ENCODE measurements around the gene MSI2. TPM values are rescaled to one million over a fixed set of nuclear protein-coding genes. Genes with fewer than 3 reads are reported as not detected.

The MSI2 gene
- total RNA-seq, 1 donor from 2014 or later, result 67.9 TPM

DNA sequence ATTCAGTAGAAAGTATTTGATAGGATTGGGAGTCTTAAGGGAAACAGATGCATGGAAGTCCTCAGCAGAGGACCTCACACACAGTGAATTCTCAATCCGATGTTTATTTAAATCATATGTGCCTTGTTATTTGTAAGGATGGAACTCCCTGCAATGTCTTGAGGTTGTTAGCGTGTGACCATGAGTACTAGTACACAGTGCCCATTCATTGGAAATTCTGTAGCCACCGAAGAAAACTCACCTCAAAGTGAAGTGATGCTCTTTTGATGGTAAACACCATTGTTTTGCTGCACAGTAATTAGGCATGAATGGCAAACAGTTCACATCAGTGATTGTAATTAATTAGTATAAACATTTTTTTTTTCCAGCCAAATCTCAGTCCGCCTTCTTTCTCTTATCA is 173.6 kb downstream of the MSI2 start:
- Histone ChIP-seq H3K9me3 (ENCODE audit: insufficient read depth, low read depth, low read length) (no peaks in the 10 kb centered on the region), H3K36me3 (ENCODE audit: insufficient read depth, low read length) (no peaks in the 10 kb centered on the region), H3K27ac (ENCODE audit: low read depth, low read length) (no peak overlapping the region), H3K79me2 (ENCODE audit: insufficient read depth, low read length) (peaks cover 16% of the 10 kb centered on the region), H4K20me1 (ENCODE audit: insufficient read depth, low read length) (peaks cover 14% of the 10 kb centered on the region), H2AFZ (ENCODE audit: low read depth, low read length) (no peak overlapping the region), H3K4me2 (ENCODE audit: low read length) (no peak overlapping the region), H3K9ac (ENCODE audit: low read length) (no peak overlapping the region), H3K27me3 (ENCODE audit: insufficient read depth, low read length) (no peaks in the 10 kb centered on the region), H3K4me3 (ENCODE audit: insufficient read depth, low read depth, low read length) (no peak overlapping the region), H3K4me1 (ENCODE audit: insufficient read depth, low read length) (peaks cover 6% of the 10 kb centered on the region)
- no peak overlapping the region for H3K27ac Mint-ChIP-seq (ENCODE audit: unreplicated experiment)
- H3K9me3 Mint-ChIP-seq (ENCODE audit: unreplicated experiment), result no peaks in the 10 kb centered on the region
- DNase-seq (ENCODE audit: low read depth), result no peak
- TF ChIP-seq, protein P1, sequence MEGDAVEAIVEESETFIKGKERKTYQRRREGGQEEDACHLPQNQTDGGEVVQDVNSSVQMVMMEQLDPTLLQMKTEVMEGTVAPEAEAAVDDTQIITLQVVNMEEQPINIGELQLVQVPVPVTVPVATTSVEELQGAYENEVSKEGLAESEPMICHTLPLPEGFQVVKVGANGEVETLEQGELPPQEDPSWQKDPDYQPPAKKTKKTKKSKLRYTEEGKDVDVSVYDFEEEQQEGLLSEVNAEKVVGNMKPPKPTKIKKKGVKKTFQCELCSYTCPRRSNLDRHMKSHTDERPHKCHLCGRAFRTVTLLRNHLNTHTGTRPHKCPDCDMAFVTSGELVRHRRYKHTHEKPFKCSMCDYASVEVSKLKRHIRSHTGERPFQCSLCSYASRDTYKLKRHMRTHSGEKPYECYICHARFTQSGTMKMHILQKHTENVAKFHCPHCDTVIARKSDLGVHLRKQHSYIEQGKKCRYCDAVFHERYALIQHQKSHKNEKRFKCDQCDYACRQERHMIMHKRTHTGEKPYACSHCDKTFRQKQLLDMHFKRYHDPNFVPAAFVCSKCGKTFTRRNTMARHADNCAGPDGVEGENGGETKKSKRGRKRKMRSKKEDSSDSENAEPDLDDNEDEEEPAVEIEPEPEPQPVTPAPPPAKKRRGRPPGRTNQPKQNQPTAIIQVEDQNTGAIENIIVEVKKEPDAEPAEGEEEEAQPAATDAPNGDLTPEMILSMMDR (IDR thresholded peaks at IDR 0.05; ENCODE audit: insufficient read depth, low read depth, low read length), result no peak
- no peak for TF ChIP-seq EZH2 (IDR thresholded peaks at IDR 0.05; ENCODE audit: insufficient read depth, low read length)
- FAIRE-seq, result no peak
- H3K36me3 Mint-ChIP-seq (ENCODE audit: low read depth, unreplicated experiment), result peaks cover 9% of the 10 kb centered on the region
- H3K27me3 Mint-ChIP-seq (ENCODE audit: low read depth, unreplicated experiment), result no peaks in the 10 kb centered on the region
- peaks cover 17% of the 10 kb centered on the region for H3K4me1 Mint-ChIP-seq (ENCODE audit: low read depth, unreplicated experiment)
- no peak overlapping the region for H3K4me3 Mint-ChIP-seq (ENCODE audit: unreplicated experiment)

DNA sequence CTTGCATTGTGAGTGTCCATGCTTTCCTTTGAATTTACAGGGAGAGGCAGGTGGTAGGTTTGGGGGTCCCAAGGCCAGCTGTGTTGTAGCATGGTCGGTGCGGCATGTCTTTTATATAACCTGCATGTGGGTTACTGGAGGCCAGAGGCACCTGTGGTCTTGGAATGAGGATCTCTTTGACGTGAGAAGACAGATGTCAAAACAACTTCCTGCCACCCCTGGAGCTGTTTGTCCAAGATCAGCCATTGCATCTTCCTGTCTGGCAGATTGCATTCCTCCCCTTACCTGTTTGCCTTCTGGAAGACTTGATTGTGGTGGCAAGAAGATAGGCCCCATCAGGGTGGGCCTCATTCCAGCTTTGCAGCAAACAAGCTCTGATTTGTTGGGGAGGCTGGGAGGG is 175.1 kb downstream of the MSI2 start:
- H3K9ac ChIP-seq (ENCODE audit: low read length), result no peak overlapping the region
- no peaks in the 10 kb centered on the region for H3K27me3 ChIP-seq (ENCODE audit: insufficient read depth, low read length)
- H3K4me1 Mint-ChIP-seq (ENCODE audit: low read depth, unreplicated experiment), result peaks cover 11% of the 10 kb centered on the region
- H3K36me3 Mint-ChIP-seq (ENCODE audit: low read depth, unreplicated experiment), result peaks cover 13% of the 10 kb centered on the region
- no peak overlapping the region for H3K27ac Mint-ChIP-seq (ENCODE audit: unreplicated experiment)
- no peaks in the 10 kb centered on the region for H3K9me3 Mint-ChIP-seq (ENCODE audit: unreplicated experiment)
- DNase-seq (ENCODE audit: low read depth) (no peak), FAIRE-seq (no peak)
- no peak overlapping the region for H3K27ac ChIP-seq (ENCODE audit: low read depth, low read length)
- H4K20me1 ChIP-seq (ENCODE audit: insufficient read depth, low read length), result peaks cover 14% of the 10 kb centered on the region
- H3K27me3 Mint-ChIP-seq (ENCODE audit: low read depth, unreplicated experiment), result no peaks in the 10 kb centered on the region
- H3K4me2 ChIP-seq (ENCODE audit: low read length), result no peak overlapping the region
- no peaks in the 10 kb centered on the region for H3K4me1 ChIP-seq (ENCODE audit: insufficient read depth, low read length)
- no peak overlapping the region for H3K4me3 Mint-ChIP-seq (ENCODE audit: unreplicated experiment)
- H3K36me3 ChIP-seq (ENCODE audit: insufficient read depth, low read length), result no peaks in the 10 kb centered on the region
- TF ChIP-seq EZH2 (IDR thresholded peaks at IDR 0.05; ENCODE audit: insufficient read depth, low read length), result no peak
- TF ChIP-seq, protein P1 (IDR thresholded peaks at IDR 0.05; ENCODE audit: insufficient read depth, low read depth, low read length), result no peak
- peaks cover 13% of the 10 kb centered on the region for H3K79me2 ChIP-seq (ENCODE audit: insufficient read depth, low read length)
- H3K9me3 ChIP-seq (ENCODE audit: insufficient read depth, low read depth, low read length), result no peaks in the 10 kb centered on the region
- no peak overlapping the region for H2AFZ ChIP-seq (ENCODE audit: low read depth, low read length)
- H3K4me3 ChIP-seq (ENCODE audit: insufficient read depth, low read depth, low read length), result no peak overlapping the region

- H3K4me3 ChIP-seq (ENCODE audit: insufficient read depth, low read depth, low read length), result no peak overlapping the region
- TF ChIP-seq EZH2 (IDR thresholded peaks at IDR 0.05; ENCODE audit: insufficient read depth, low read length), result no peak
- TF ChIP-seq, protein P1 (IDR thresholded peaks at IDR 0.05; ENCODE audit: insufficient read depth, low read depth, low read length), result no peak
- DNase-seq (ENCODE audit: low read depth) (no peak), FAIRE-seq (no peak)
- Mint-ChIP-seq H3K27me3 (ENCODE audit: low read depth, unreplicated experiment) (no peaks in the 10 kb centered on the region), H3K9me3 (ENCODE audit: unreplicated experiment) (no peaks in the 10 kb centered on the region), H3K4me1 (ENCODE audit: low read depth, unreplicated experiment) (peaks cover 15% of the 10 kb centered on the region), H3K27ac (ENCODE audit: unreplicated experiment) (no peak overlapping the region), H3K36me3 (ENCODE audit: low read depth, unreplicated experiment) (peaks cover 16% of the 10 kb centered on the region), H3K4me3 (ENCODE audit: unreplicated experiment) (no peak overlapping the region)
- H3K27ac ChIP-seq (ENCODE audit: low read depth, low read length), result no peak overlapping the region
- H2AFZ ChIP-seq (ENCODE audit: low read depth, low read length), result no peak overlapping the region
- no peak overlapping the region for H3K4me2 ChIP-seq (ENCODE audit: low read length)
- no peaks in the 10 kb centered on the region for H3K9me3 ChIP-seq (ENCODE audit: insufficient read depth, low read depth, low read length)
- no peak overlapping the region for H3K9ac ChIP-seq (ENCODE audit: low read length)
- peaks cover 14% of the 10 kb centered on the region for H4K20me1 ChIP-seq (ENCODE audit: insufficient read depth, low read length)
- no peaks in the 10 kb centered on the region for H3K4me1 ChIP-seq (ENCODE audit: insufficient read depth, low read length)
- H3K27me3 ChIP-seq (ENCODE audit: insufficient read depth, low read length), result no peaks in the 10 kb centered on the region
- H3K36me3 ChIP-seq (ENCODE audit: insufficient read depth, low read length), result no peaks in the 10 kb centered on the region
- peaks cover 12% of the 10 kb centered on the region for H3K79me2 ChIP-seq (ENCODE audit: insufficient read depth, low read length)
These were observed 176.4 kb downstream of the MSI2 start for GRCh38 chr17:57432507-57433277.
